Measurements from ENCODE around the gene YBEY. TPM values are rescaled to one million over a fixed set of nuclear protein-coding genes. Genes with fewer than 3 reads are reported as not detected.
A peak's percentile ranks its signal among the peaks of the same experiment; 100 is the strongest.

The YBEY gene
- total RNA-seq, 4 donors from 2014 or later = 12.6 to 25.4 (median 21.0) TPM

DNA sequence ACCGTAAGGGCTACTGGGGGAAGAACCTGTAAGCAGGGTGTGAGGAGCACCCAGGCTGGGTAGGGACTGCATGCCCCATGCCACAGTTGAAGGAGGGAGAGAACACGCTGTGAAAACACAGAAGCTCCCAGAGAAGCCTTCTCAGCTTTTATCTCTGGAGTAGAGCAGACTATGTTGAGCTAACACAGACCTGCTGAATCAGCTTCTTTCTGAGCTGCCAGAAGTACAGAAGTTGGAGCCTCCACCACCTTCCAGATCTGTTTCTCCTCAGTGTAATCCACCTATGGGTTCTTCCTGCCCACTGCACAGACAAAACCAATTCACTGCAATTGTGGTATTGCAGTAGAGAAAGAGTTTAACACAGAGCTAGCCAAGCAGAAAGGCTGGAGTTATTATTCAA lies 5.4 kb downstream of the YBEY start:
- WGBS, 2 donors = 95 to 100% methylated on average over 2 of the region's 2 CpGs
- H3K4me3 ChIP-seq (replicated peaks in 1 of 3) = no peak overlapping the region

GRCh38 chr21:46294647-46295176 lies 8.6 kb downstream of the YBEY start:
- peaks cover 8 to 10% of the 10 kb centered on the region in 2 donors for H3K4me1 ChIP-seq
- no peak overlapping the region for H3K4me3 ChIP-seq (replicated peaks in 1 of 3)
- WGBS, 2 donors = 55 to 59% methylated on average over 8 to 10 of the region's 10 CpGs
- no peak for DNase-seq
- TF ChIP-seq POLR2A (IDR thresholded peaks at IDR 0.05) = no peak
- no peak for TF ChIP-seq CTCF (IDR thresholded peaks at IDR 0.05)
- no peaks in the 10 kb centered on the region for H3K9me3 ChIP-seq
- no peaks in the 10 kb centered on the region for H3K27me3 ChIP-seq
- H3K36me3 ChIP-seq = peaks cover 0 to 7% of the 10 kb centered on the region in 2 donors
- no peak overlapping the region for H3K27ac ChIP-seq
- intact Hi-C loops (cut with DNase I) = no loop called here

More for the DNA sequence above, 5.4 kb downstream of the YBEY start:
- no peak overlapping the region for H3K27ac ChIP-seq
- TF ChIP-seq POLR2A (IDR thresholded peaks at IDR 0.05) (no peak), CTCF (IDR thresholded peaks at IDR 0.05) (no peak)
- H3K27me3 ChIP-seq = no peaks in the 10 kb centered on the region
- H3K36me3 ChIP-seq = peaks cover 0 to 7% of the 10 kb centered on the region in 2 donors
- H3K4me1 ChIP-seq = peaks cover 0 to 7% of the 10 kb centered on the region in 2 donors
- DNase-seq = no peak
- intact Hi-C loops (cut with DNase I) = no loop called here
- H3K9me3 ChIP-seq = no peaks in the 10 kb centered on the region

DNA sequence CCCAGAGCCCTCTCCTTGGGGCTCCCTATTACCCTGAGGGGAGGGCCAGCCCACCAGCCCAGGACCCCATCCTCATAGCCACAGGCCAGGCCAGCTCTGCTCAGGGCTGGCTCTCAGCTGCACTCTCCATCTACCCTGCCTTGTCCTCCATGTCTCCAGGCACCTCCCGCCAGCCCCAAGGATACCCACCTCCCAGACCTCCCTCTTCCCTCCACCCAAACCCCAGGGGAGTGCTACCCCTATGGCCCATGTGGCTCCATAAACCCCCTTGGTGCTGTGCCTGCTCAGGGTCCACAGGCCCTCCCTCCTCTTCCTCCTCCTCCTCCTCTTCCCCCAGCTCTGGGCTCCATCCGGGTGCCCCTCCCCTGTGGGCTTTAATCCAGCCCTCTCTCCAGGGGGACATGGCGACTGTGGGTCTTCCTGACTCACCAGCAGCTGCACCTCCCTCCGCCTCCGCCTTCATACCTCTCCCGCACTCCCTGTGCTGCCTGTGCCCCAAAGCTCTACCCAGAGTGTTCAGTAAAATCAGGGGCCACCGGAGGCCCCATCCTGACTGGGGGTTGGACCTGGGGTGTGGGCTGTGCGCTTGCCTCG lies 9.1 kb downstream of the YBEY start:
- H3K4me3 ChIP-seq (replicated peaks in 1 of 3) = no peak overlapping the region
- intact Hi-C loops (cut with DNase I) = no loop called here
- H3K36me3 ChIP-seq = peaks cover 0 to 7% of the 10 kb centered on the region in 2 donors
- TF ChIP-seq CTCF (IDR thresholded peaks at IDR 0.05) = no peak
- no peak for TF ChIP-seq POLR2A (IDR thresholded peaks at IDR 0.05)
- H3K4me1 ChIP-seq = peaks cover 8 to 10% of the 10 kb centered on the region in 2 donors
- DNase-seq = no peak
- 56 to 57% methylated on average over 8 to 9 of the region's 9 CpGs for WGBS, 2 donors
- no peak overlapping the region for H3K27ac ChIP-seq
- no peaks in the 10 kb centered on the region for H3K9me3 ChIP-seq
- H3K27me3 ChIP-seq = no peaks in the 10 kb centered on the region

DNA sequence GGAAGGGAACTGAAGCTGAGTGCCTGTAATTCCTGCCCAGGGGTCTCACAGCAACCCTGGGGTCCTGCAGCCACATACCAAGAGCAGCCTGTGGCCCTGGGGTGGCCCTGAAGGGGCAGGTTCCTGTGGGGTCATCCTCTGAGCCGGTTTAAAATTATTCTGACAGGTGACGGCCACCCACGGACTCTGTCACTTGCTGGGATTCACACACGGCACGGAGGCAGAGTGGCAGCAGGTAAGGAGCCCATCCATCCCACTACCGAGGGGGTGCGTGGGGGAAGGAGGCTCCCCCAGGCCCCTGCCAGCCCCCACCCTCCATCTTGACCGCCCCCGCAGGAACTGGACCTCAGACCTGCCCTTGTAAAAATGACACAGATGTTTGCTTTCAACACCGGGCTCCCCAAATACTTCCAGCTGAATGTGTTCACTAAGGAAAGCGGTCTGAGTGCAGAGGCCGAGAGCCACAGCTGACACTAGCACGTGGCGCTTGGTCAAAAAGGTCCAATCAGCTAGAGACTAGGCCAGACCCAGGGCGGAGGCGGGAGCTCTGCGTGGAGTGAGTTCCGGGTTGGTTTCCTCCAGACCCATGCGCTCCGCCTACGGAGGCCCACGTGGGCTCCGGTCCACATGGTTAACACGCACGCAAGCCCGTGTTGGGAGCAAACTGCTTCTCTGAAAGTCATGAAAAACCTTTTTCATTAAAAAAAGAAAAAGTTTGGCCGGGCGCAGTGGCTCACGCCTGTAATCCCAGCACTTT lies 10.0 kb downstream of the YBEY start:
- peaks cover 8 to 10% of the 10 kb centered on the region in 2 donors for H3K4me1 ChIP-seq
- TF ChIP-seq CTCF (IDR thresholded peaks at IDR 0.05) (no peak), POLR2A (IDR thresholded peaks at IDR 0.05) (no peak)
- no peak overlapping the region for H3K4me3 ChIP-seq (replicated peaks in 1 of 3)
- peaks cover 0 to 7% of the 10 kb centered on the region in 2 donors for H3K36me3 ChIP-seq
- H3K27ac ChIP-seq = no peak overlapping the region
- H3K27me3 ChIP-seq = no peaks in the 10 kb centered on the region
- 50 to 58% methylated on average over 9 to 10 of the region's 29 CpGs for WGBS, 2 donors
- intact Hi-C loops (cut with DNase I) = no loop called here
- H3K9me3 ChIP-seq = no peaks in the 10 kb centered on the region
- DNase-seq = peak; percentile 57 to 66

All from thyroid gland (tissue), 4 donors.